HG03095 (cell line): Measurements from ENCODE around the gene CYSTM1.
"Not testable (repeated sequence)": the region's sequence is repeated elsewhere in the genome, so short reads cannot be mapped to it uniquely, and the experiment has no call there.

Experiments used
- ATAC-seq: cut with Tn5 transposase; IDR thresholded peaks from one replicate; pipeline ENCODE4 v1.9.1; 2021; ENCODE audit warnings: moderate library complexity; ENCODE audit not compliant: unreplicated experiment

CYSTM1 gene

DNA sequence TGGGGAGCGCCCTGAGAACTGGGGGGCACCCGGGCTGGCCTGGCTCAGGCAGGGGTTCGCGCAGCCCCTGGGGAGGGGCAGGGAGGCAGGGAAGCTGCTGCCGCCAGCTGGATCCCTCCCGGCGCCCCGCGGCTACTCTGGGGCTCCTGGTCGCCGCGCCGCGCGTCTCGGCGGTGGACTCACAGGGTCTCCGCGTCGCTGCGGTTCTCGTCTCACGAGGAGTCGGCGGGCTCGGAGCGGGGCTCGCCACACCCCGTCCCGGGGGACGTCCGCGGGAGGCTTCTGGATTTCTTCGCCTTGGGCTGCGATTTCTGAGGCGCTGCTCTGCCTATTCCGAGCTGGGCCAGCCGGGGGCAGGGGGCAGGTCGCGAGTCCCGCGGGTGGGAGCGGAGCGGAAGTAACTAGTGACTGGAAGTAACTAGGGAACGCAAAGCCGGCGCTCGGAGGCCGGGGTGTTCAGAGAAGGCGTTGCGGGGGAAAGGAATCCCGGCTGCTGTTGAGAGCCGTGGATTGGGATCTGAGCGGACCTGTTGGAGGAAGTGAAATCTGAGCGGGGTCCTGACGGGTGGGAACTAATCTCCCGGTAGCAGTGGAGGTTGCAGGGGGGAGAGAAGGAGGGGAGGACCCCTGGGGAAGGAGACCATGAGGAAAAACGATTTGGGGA is 511 bp downstream of the CYSTM1 start:
- peak; percentile 39 for ATAC-seq

DNA sequence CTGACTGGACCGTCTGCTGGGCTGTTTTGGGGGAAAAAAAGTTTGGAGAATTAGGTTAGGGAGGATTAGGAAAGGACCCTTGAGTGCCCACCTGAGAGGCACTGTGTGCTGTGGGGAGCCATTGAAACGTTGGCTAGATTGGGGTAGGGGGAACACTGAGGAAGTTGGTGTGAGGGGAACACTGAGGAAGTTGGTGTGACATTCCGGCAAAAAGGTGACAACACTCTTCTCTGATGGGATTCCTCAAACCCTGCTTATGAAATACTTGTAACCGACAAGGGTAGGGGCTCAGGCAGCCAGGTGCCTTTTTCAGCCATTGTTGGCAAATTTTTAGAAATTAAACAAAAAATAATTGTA is 1.0 kb downstream of the CYSTM1 start:
- ATAC-seq, result no peak

DNA sequence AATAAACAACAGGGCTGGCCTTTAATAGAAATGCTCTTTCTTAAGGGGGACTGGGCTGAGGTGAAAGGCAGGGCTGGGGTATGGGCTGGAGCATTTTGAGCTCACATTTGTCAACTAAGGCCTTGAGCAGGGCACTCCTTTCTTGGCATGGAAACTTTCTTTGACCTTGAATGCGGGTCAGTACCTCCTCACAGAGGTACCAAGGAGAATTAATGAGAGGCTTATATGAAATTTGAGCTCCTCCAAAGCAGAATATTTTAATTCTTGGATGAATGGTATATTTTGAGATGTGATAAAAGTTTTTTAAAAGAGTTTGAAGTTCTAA is 3.1 kb downstream of the CYSTM1 start:
- no peak for ATAC-seq

DNA sequence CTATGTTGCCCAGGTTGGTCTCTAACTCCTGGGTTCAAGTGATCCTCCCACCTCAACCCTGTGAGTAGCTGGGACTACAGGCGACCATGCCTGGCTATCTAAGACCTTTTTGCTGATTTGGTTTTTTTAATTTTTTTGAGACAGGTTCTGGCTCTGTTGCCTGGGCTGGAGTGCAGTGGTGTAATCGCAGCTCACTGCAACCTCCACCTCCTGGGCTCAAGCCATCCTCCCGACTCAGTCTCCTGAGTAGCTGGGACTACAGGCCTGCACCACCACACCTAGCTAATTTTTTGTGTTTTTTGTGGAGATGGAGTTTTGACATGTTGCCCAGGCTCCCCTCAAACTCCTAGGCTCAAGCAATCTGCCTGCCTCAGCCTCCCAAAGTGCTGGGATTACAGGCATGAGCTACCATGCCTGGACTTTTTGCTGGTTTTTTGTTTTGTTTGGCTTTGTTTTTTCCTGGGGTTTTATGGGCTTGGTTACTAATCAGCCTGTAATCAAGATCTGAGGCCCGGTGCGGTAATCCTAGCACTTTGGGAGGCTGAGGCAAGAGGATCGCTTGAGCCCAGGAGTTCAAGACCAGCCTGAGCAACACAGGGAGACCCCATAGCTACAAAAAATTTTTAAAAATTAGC is 3.6 kb downstream of the CYSTM1 start:
- no peak for ATAC-seq

DNA sequence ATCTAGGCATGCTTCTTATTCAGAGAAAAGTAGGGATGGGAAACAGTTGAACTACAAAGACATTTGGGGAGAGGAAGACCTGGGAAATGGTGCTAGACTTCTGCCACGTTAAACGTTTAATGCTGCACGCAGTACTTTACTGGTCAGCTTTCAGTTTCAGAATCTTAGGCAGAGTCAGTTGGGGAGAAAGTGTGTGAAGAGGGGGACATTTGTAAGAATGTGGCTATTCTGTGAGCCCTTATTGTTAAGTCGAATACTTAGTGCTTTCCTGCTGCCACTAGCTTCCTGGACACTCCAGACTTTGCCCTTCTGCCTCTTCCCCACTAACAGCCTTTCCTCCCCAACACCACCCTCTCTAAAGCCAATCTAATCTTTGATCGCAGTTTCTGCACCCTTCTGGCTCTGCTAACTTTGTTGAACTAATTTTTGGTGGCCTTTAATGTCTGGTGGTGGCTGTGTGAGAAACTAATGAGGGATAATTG is 6.1 kb downstream of the CYSTM1 start:
- no peak for ATAC-seq

DNA sequence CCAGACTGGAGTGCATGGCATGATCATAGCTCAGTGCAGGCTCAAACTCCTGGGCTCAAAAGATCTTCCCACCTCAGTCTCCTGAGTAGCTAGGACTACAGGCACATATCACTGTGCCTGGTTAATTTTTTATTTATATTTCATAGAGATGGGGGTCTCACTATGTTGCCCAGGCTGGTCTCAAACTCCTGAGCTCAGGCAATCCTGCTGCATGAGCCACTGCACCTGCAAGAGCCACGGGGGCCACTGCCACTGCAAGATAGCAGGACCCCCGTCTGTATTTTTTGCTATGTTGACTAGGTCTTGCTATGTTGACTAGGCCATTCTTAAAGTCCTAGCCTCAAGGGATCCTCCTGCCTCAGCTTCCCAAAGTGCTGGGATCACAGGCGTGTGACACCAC is 6.5 kb downstream of the CYSTM1 start:
- ATAC-seq, result no peak

DNA sequence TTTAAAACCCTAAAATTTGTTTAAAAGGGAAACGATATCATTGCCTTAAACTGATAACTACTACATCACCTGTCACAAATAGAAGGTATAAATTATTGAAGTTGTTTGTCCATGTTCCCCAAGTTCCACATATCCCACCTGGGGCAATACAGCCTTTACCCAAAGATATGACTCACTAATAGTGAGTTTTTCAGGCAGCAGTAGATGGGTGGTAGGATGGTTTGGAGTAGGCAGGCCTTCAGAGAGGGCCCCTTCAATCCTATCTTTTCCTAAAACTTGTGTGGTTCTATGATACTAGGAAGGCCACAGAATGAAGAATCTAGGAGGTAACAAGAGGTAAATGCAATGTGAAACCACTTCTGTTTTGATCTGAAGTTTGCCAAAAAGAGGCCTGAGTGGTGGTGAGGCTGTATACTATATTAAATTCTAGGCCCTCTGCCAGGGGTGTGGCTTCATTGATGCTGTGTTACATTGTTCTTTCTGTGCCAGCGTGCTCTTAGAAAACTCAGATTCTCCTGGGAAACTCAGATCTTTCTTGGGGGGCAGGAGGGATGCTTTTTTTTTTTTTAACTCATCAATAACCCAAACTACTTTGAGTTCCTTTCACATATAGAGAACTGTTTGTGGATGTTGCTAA is 7.2 kb downstream of the CYSTM1 start:
- no peak for ATAC-seq

DNA sequence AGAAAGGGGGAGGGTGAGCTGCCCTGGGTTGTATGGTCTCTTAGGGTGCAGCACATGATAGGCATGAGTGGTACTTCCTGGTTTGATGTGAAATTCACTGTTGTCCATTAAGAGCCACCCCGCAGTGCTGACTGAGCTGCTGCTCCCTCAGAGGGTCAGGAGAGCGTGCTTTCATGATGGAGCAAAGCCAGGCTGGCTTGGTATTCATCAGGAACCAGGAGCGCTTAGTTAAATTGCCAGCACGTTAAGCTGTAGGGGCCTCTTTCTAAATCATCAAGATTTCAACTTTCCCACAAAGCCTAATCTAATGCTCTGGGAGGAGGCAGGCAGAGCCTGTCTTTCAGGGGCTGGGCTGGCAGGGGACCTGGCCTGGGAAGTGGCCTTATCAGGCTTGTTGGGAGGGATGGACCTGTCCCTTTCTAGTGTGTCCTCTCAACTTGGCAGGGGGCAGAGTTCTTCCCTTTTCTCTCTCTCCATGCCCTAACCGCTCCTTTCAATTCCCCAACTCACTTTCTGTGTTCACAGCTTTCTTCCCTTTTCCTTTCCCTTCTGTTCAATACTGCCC is 7.9 kb downstream of the CYSTM1 start:
- ATAC-seq, result no peak

DNA sequence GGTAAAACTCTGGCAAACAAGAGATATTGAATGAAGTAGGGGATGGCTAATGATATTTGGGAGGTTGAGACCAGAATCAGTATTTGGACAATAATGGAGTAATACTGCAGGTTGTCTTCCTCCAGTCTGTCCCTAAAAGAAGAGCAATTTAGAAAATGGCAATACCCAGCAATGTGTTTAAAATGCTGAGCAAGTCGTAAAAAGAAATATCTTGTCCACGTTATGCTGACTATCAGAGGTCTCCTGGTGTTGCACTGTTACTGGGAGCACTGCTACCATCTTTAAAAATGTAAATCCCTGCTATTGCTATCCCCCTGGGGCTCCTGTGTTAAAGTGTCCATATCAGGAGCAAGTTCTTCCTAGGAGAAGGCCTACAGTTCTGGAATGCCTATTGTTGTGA is 10.4 kb downstream of the CYSTM1 start:
- no peak for ATAC-seq

DNA sequence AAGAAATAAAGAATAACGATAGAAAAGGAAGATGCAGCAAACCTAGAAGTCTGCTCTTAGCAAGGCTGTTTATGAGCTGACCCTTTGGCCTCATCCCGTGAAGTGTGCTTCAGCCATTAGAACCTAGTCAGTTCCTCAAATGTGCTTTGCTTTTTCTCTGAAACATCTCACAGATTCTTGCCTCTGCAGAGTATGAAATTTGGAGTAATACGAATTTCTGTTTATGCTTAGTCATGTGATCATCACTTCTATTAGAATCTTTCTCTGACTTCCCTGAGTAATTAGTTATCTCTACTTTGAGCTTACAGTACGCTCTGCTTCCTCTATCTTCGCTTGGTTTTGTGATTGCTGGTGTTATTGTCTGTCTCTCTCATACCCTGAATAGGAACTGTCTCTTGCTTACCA is 11.3 kb downstream of the CYSTM1 start:
- ATAC-seq, result no peak

DNA sequence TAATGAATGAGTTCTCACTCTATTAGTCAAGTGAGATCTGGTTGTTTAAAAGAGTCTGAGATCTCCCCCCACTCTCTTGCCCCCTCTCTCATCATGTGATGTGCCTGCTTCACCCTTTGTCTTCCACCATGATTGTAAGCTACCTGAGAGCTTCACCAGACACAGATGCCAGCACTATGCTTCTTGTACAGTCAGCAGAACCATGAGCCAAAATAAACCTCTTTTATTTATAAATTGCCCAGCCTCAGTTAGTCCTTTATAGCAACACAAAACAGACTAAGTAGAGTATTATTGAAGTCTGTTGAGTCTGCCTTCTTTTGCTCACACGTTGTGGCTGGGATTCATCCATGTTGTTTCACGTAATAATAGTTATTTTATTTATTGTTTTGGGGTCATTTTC is 14.3 kb downstream of the CYSTM1 start:
- ATAC-seq, result no peak

DNA sequence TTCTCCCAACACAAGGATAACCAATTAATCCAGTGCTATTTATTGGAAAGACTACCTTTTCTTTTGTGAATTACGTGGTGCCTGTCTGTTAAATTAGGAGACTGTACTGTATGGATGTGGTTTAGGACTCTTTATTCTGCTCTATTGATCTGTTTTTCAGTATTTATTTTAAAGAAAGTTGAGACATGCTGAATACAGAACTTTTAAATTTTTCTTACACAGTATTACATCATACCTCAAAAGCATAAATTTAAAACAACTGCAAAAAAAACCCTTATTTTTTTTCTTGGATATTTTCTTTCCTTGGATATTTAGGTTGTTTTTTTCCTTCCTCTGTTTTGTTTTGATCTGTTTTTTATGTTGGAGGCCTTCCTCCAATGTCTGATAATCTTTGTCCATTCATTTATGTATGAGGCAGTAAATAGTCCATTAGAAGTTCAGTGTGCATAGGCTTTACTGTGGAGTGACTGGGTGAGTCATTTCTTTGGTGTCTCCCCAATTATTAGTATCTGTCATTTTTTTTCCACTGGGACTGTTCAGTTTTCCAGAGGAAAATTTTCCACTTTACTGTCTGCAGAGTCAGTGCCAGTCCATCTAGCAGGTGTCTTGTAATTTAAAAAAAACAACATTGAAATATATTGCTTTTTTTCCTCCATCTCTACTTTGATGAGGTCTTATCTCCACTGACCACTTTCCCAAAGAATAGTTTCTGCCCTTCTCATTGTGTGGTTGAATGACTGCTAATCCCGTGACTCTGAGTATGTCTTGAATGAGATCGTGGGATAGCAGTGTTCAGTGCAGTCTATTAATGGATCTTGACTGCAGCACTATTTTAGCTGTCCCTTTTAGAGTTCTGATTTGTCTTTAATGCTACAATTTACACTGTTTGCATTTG is 15.2 kb downstream of the CYSTM1 start:
- no peak for ATAC-seq

DNA sequence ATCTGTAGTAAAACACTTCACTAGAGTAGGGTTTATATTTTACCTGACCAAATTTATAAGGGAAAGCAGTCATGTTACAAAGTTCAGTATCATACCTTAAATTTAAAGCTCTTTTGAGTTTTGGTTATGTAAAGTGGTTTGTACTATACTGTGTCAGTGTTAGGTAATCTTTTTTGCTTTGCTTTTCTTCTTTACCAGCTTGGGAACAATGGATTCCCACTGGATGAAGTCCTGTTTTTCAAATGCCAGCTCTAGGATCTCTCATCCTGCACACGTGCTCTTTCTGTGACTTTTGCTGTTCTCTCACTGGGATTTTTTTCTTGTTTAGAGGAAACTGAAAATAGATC is 15.9 kb downstream of the CYSTM1 start:
- ATAC-seq, result no peak

DNA sequence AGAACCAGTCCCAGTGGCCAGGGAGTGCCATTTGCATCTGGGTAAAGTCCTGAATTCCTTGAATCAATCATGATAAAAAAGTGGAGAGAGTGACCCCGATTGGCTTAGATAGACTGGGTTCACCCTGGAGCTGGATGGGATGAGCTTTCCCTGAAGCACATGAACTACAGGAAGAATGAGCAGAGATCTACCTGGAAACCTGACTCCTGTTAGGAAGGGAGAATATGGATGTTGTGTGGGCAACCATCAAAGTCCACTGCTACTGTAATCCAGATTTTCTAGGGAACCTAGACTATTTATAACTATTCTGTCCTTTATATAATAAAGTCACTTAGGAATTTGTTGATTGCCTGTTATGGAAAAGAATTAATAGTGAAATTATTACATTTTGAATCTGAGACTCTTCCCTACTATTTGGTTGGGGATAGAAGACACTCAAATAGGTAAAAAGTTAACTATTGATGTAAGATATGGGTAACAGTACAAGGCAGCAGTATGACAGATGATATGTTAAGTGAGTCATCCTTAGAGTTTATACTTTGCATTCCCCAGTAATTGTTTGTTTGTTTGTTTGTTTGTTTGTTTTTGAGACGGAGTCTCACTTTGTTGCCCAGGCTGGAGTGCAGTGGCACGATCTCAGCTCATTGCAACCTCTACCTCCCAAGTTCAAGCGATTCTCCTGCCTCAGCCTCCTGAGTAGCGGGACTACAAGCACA is 17.9 kb downstream of the CYSTM1 start:
- no peak for ATAC-seq

DNA sequence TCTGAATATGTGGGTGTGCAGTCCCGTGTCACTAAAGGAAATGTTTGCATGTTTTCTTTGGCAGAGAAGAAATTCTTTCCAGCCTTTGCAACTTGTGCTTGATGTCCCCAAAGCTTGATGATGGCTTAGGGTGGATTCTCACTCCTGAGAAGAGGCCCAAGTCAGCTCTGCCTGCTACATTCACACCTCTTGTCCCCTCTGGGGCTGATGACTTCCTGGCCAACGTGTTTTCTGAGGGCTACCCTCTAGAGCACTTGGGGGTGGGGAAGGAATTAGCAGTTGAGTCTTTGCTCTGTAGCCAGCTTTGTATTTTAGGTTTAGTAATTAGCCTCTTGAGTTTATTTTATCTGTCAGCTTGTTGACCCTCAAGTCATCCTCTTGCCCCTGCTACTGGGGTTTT is 19.7 kb downstream of the CYSTM1 start:
- ATAC-seq, result no peak

DNA sequence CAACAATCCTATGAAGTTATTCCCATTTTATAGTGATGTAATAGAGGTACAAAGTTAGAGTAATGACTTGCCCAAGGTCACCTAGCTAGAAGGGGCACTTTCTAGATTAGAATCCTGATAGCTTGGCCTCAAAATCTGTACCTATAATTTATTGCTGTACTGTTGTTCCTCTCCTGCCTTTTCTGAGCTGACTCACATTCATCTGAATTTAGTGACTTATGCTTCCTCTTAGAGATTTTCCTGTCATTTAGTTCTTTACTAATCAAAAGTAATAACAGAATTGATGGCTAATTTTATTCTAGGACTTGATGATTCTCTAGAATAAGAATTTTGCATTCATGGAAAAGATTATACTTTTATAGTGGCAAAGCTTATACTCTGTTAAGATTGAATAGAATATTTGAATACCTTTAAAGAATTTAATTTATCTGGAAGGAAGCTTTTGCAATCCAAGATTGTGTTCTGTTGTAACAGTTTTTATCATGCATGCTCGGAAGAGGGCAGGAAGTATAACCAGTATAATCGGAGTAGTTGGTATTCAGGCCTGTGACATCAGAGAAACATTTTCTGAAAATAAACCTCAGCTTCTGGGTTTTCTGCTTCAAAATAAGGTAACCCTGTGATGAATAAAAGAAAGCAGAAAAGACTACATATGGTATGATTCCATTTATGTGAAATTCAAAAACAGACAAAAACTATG is 21.3 kb downstream of the CYSTM1 start:
- ATAC-seq, result no peak

DNA sequence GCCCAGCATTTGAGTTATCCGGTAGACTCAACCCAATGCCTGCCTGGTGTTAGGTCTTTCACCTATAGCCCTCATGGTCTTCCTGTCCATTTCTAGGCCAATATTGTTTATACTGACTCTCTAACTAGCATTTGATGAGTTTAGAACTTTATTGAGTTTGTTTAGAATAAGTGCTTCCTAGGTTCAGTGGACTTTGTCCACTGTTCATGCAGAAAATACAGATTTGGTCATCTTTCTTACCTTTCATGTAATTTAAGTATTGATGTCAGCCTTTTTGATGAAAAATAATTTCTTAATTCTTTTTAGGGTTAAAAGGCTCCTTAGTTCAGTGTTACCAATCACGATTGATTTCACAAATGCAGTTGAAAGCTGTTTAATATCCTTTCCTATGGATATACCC is 22.0 kb downstream of the CYSTM1 start:
- ATAC-seq, result no peak

DNA sequence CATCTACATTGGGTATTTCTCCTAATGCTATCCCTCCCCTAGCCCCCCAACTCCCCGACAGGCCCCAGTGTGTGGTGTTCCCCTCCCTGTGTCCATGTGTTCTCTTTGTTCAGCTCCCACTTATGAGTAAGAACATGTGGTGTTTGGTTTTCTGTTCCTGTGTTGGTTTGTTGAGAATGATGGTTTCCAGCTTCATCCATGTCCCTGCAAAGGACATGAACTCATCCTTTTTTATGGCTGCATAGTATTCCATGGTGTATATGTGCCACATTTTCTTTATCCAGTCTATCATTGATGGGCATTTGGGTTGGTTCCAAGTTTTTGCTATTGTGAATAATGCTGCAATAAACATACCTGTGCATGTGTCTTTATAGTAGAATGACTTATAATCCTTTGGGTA is 23.9 kb downstream of the CYSTM1 start:
- not testable (repeated sequence) for ATAC-seq

DNA sequence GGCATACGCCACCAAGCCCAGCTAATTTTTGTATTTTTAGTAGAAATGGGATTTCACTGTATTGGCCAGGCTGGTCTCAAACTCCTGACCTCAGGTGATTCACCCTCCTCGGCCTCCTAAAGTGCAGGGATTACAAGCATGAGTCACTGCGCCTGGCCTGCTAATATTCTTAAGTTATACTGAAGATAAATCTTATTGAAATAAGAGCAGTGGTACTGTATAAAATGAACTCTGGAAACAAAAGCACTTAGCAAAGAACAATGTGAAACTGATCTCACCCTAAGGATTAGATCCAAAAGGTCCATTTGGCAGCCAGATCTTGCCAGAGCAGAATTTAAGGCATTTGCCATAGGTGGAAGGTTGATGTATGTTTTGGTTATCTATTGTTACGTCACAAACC is 27.1 kb downstream of the CYSTM1 start:
- ATAC-seq, result no peak

DNA sequence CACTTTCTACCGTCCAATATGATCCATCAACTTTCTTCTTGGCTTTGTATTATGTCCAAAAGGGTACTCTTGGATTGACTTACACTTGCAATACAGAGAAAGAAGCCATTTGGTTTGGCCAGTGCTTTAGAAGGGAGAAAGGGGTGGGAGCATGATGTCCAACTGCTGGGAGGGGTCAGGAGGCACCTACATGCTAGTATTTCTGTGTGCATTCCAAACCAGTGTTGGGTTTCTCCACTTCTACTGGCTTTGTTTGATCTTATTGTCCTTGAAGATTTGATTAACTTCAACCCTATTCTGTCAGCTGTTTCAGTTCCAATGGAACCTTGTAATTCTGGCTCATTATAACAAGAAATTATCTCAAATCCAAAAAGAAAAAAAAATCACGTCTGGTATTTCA is 27.6 kb downstream of the CYSTM1 start:
- no peak for ATAC-seq
